Vagina (tissue), 2 donors: ENCODE results near the gene SMIM21. TPM values are rescaled to one million over a fixed set of nuclear protein-coding genes. Genes with fewer than 3 reads are reported as not detected.

Experiments
- DNase-seq, 2 donors: peaks; one replicate each; pipeline ENCODE4 v3.0.0-alpha.2; 2017; ENCODE audit errors: extremely low spot score in 2 of 2
- H3K27ac ChIP-seq: fragments of 200-600 bp; sonication (generic); one replicate; pipeline ENCODE4 v1.5.1; 2019
- H3K27me3 ChIP-seq: fragments of 200-600 bp; sonication (generic); one replicate; pipeline ENCODE4 v1.5.1; 2019
- H3K36me3 ChIP-seq, 2 donors: fragments of 200-600 bp; sonication (generic); one replicate each; pipeline ENCODE4 v1.5.1; 2017 to 2019
- H3K4me1 ChIP-seq: fragments of 200-600 bp; sonication (generic); one replicate; pipeline ENCODE4 v1.5.1; 2019
- H3K4me3 ChIP-seq, 2 donors: fragments of 200-600 bp; sonication (generic); 1 replicate in 1 of 2; 2 replicates in 1 of 2; pipeline ENCODE4 v1.5.1; 2016 to 2019
- H3K9me3 ChIP-seq: fragments of 200-600 bp; sonication (generic); one replicate; pipeline ENCODE4 v1.5.1; 2019
- CTCF ChIP-seq, 3 experiments: fragments of 450-650 bp in 2 of 3; fragments of 200-600 bp in 1 of 3; sonication (generic) in 1 of 3; IDR thresholded peaks; one replicate each; pipeline ENCODE4 v1.5.1; 2017 to 2019; ENCODE audit warnings: antibody characterized with exemption in 3 of 3, mild to moderate bottlenecking in 2 of 3, moderate library complexity in 2 of 3
- POLR2A ChIP-seq, 2 donors: fragments of 450-650 bp; IDR thresholded peaks; one replicate each; pipeline ENCODE4 v1.6.1; 2017; ENCODE audit warnings: antibody characterized with exemption in 2 of 2, mild to moderate bottlenecking in 2 of 2, moderate library complexity in 2 of 2
- POLR2AphosphoS5 ChIP-seq, 2 donors: sonication (generic); formaldehyde crosslinking; IDR thresholded peaks; one replicate each; pipeline ENCODE4 v1.9.0; 2017; ENCODE audit warnings: antibody characterized with exemption in 2 of 2, mild to moderate bottlenecking in 2 of 2, low read depth in 1 of 2; ENCODE audit not compliant: insufficient read depth in 1 of 2
- intact Hi-C: fragments of 100-400 bp; cut with DNase I; formaldehyde crosslinking; loops from one replicate; pipeline ENCODE4 v1.15.1; 2023
- total RNA-seq: library from RNA; depleted of rRNA; stranded (reverse); fragments of >200 nt; gene quantifications from one replicate; pipeline ENCODE4 v1.2.3, GENCODE V29; 2016

The SMIM21 gene
- total RNA-seq, 1 donor from 2014 or later, result not detected

GRCh38 chr18:75391279-75392225 is 36.0 kb downstream of the SMIM21 start:
- no peak overlapping the region for H3K4me3 ChIP-seq
- H3K36me3 ChIP-seq, result no peaks in the 10 kb centered on the region
- H3K4me1 ChIP-seq, result peaks cover 7% of the 10 kb centered on the region
- no peak for DNase-seq
- H3K9me3 ChIP-seq, result no peaks in the 10 kb centered on the region
- no peaks in the 10 kb centered on the region for H3K27me3 ChIP-seq
- no peak for TF ChIP-seq CTCF (IDR thresholded peaks at IDR 0.05)
- TF ChIP-seq POLR2A (IDR thresholded peaks at IDR 0.05), result no peak
- no peak for TF ChIP-seq POLR2AphosphoS5 (IDR thresholded peaks at IDR 0.05; ENCODE audit: insufficient read depth in 1 of 2, low read depth in 1 of 2)
- H3K27ac ChIP-seq, result no peak overlapping the region
- intact Hi-C loops, result no loop called here

GRCh38 chr18:75390854-75391253 is 36.6 kb downstream of the SMIM21 start:
- intact Hi-C loops, result no loop called here
- TF ChIP-seq POLR2AphosphoS5 (IDR thresholded peaks at IDR 0.05; ENCODE audit: insufficient read depth in 1 of 2, low read depth in 1 of 2) (no peak), CTCF (IDR thresholded peaks at IDR 0.05) (no peak), POLR2A (IDR thresholded peaks at IDR 0.05) (no peak)
- H3K4me3 ChIP-seq, result no peak overlapping the region
- H3K27me3 ChIP-seq, result no peaks in the 10 kb centered on the region
- H3K36me3 ChIP-seq, result no peaks in the 10 kb centered on the region
- no peaks in the 10 kb centered on the region for H3K9me3 ChIP-seq
- peak in 1 of 2 donors; percentile 90 for DNase-seq
- peaks cover 7% of the 10 kb centered on the region for H3K4me1 ChIP-seq
- H3K27ac ChIP-seq, result no peak overlapping the region

- intact Hi-C loops, result no loop called here
- no peak overlapping the region for H3K27ac ChIP-seq
- H3K4me3 ChIP-seq, result no peak overlapping the region
- H3K36me3 ChIP-seq, result no peaks in the 10 kb centered on the region
- TF ChIP-seq POLR2A (IDR thresholded peaks at IDR 0.05) (no peak), POLR2AphosphoS5 (IDR thresholded peaks at IDR 0.05; ENCODE audit: insufficient read depth in 1 of 2, low read depth in 1 of 2) (no peak), CTCF (IDR thresholded peaks at IDR 0.05) (no peak)
- H3K9me3 ChIP-seq, result no peaks in the 10 kb centered on the region
- H3K27me3 ChIP-seq, result no peaks in the 10 kb centered on the region
- DNase-seq, result no peak
- no peaks in the 10 kb centered on the region for H3K4me1 ChIP-seq
Observed at GRCh38 chr18:75384144-75384543, 43.4 kb downstream of the SMIM21 start.

GRCh38 chr18:75378376-75379315 is 48.9 kb downstream of the SMIM21 start:
- DNase-seq, result no peak
- Histone ChIP-seq H3K4me1 (no peaks in the 10 kb centered on the region), H3K27ac (no peak overlapping the region), H3K27me3 (no peaks in the 10 kb centered on the region), H3K9me3 (no peaks in the 10 kb centered on the region), H3K36me3 (no peaks in the 10 kb centered on the region), H3K4me3 (no peak overlapping the region)
- TF ChIP-seq POLR2AphosphoS5 (IDR thresholded peaks at IDR 0.05; ENCODE audit: insufficient read depth in 1 of 2, low read depth in 1 of 2), result no peak
- TF ChIP-seq POLR2A (IDR thresholded peaks at IDR 0.05), result no peak
- no peak for TF ChIP-seq CTCF (IDR thresholded peaks at IDR 0.05)
- intact Hi-C loops, result no loop called here
